Mucosa of rectum (tissue), 2 donors: ENCODE measurements around the gene GNAT3.

ENCODE experiments used
- H3K27ac ChIP-seq, 2 donors: one replicate each; pipeline ENCODE4 v1.7.0; 2013; ENCODE audit warnings: inconsistent platforms in 2 of 2, low read depth in 2 of 2, low read length in 2 of 2
- H3K27me3 ChIP-seq, 2 donors: one replicate each; pipeline ENCODE4 v1.7.0; 2013; ENCODE audit warnings: low read length in 2 of 2; ENCODE audit not compliant: control insufficient read depth in 2 of 2, insufficient read depth in 2 of 2
- H3K36me3 ChIP-seq, 2 donors: one replicate each; pipeline ENCODE4 v1.7.0; 2013; ENCODE audit warnings: low read length in 2 of 2; ENCODE audit not compliant: control insufficient read depth in 2 of 2, insufficient read depth in 2 of 2
- H3K4me1 ChIP-seq, 2 donors: one replicate each; pipeline ENCODE4 v1.7.0; 2013; ENCODE audit warnings: low read length in 2 of 2, mild to moderate bottlenecking in 1 of 2; ENCODE audit not compliant: control insufficient read depth in 2 of 2, insufficient read depth in 2 of 2
- H3K4me3 ChIP-seq, 2 donors: one replicate each; pipeline ENCODE4 v1.7.0; 2013; ENCODE audit warnings: low read length in 2 of 2
- H3K9ac ChIP-seq, 2 donors: one replicate each; pipeline ENCODE4 v1.7.0; 2013; ENCODE audit warnings: low read length in 2 of 2, low read depth in 1 of 2, mild to moderate bottlenecking in 1 of 2
- H3K9me3 ChIP-seq, 2 donors: one replicate each; pipeline ENCODE4 v1.7.0; 2013; ENCODE audit warnings: low read length in 2 of 2; ENCODE audit not compliant: control insufficient read depth in 2 of 2
- donor health status: healthy.
- donor health status: Normal muscosa, but diverticular disease.

Gene GNAT3

DNA sequence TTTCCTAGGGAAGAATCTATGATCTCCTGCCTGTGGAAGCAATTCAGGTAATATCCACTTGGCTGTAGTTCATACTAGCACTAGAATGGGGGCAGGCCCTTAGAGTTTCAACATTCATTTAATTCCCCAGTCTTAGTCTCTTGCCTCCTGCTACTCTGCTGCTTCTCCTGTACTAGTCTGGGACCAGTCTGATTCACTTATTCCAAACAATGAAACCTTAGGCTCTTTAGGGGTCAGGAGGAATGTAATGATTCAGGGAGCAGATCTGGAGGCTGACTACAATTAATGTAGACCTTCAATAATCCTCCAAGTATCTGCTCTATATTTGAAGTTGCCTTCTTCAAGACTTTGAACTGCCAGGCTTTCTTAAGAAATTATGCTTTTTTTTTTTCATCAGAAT is 101.8 kb downstream of the GNAT3 start:
- no peaks in the 10 kb centered on the region for H3K9me3 ChIP-seq

More for the DNA sequence above, 101.8 kb downstream of the GNAT3 start:
- no peak overlapping the region for H3K27ac ChIP-seq
- H3K9ac ChIP-seq: no peak overlapping the region
- no peaks in the 10 kb centered on the region for H3K36me3 ChIP-seq
- no peaks in the 10 kb centered on the region for H3K27me3 ChIP-seq
- no peaks in the 10 kb centered on the region for H3K4me1 ChIP-seq
- no peak overlapping the region for H3K4me3 ChIP-seq
